Uterus (tissue), 2 donors: ENCODE measurements around the gene EVA1C.

Source experiments
- POLR2A ChIP-seq, 2 donors: fragments of 450-650 bp; IDR thresholded peaks; one replicate each; pipeline ENCODE4 v1.6.1; 2016; ENCODE audit warnings: antibody characterized with exemption in 2 of 2, mild to moderate bottlenecking in 1 of 2, moderate library complexity in 1 of 2
- TF ChIP-seq, protein P1 (sequence below), 4 experiments: fragments of 200-600 bp in 2 of 4; fragments of 450-650 bp in 2 of 4; sonication (generic) in 2 of 4; IDR thresholded peaks; one replicate each; pipeline ENCODE4 v1.5.1; 2016 to 2019; ENCODE audit warnings: antibody characterized with exemption in 4 of 4, mild to moderate bottlenecking in 2 of 4, moderate library complexity in 1 of 4

GRCh38 chr21:32388306-32388705 lies 24.2 kb upstream of the EVA1C start:
- no peak for TF ChIP-seq POLR2A (IDR thresholded peaks at IDR 0.05)
- TF ChIP-seq, protein P1, sequence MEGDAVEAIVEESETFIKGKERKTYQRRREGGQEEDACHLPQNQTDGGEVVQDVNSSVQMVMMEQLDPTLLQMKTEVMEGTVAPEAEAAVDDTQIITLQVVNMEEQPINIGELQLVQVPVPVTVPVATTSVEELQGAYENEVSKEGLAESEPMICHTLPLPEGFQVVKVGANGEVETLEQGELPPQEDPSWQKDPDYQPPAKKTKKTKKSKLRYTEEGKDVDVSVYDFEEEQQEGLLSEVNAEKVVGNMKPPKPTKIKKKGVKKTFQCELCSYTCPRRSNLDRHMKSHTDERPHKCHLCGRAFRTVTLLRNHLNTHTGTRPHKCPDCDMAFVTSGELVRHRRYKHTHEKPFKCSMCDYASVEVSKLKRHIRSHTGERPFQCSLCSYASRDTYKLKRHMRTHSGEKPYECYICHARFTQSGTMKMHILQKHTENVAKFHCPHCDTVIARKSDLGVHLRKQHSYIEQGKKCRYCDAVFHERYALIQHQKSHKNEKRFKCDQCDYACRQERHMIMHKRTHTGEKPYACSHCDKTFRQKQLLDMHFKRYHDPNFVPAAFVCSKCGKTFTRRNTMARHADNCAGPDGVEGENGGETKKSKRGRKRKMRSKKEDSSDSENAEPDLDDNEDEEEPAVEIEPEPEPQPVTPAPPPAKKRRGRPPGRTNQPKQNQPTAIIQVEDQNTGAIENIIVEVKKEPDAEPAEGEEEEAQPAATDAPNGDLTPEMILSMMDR (IDR thresholded peaks at IDR 0.05) = no peak
